CD4-positive, CD25-positive, alpha-beta regulatory T cell (primary cell): Measurements from ENCODE around the gene KCNC4. TPM values are rescaled to one million over a fixed set of nuclear protein-coding genes. Genes with fewer than 3 reads are reported as not detected.

Experiments used
- ATAC-seq, 2 donors: fragments of 150-1000 bp; cut with Tn5 transposase; one replicate each; pipeline ENCODE4 v1.10.0; 2021; ENCODE audit warnings: low read depth in 2 of 2, moderate number of reproducible peaks in 2 of 2, moderate library complexity in 1 of 2
- DNase-seq, 3 donors: peaks; one replicate each; pipeline versions ENCODE4 v3.0.0 to v3.0.0-alpha.2; 2012 to 2022; ENCODE audit warnings: mixed read lengths in 1 of 3
- H3K27ac ChIP-seq: one replicate; pipeline ENCODE4 v1.7.0; 2013; ENCODE audit warnings: mild to moderate bottlenecking, low read length; ENCODE audit not compliant: insufficient read depth, poor library complexity, severe bottlenecking
- H3K27me3 ChIP-seq: one replicate; pipeline ENCODE4 v1.7.0; 2013; ENCODE audit warnings: low read length; ENCODE audit not compliant: control insufficient read depth, insufficient read depth
- H3K36me3 ChIP-seq: one replicate; pipeline ENCODE4 v1.7.0; 2013; ENCODE audit warnings: mild to moderate bottlenecking, low read length, moderate library complexity; ENCODE audit not compliant: control insufficient read depth, insufficient read depth
- H3K4me1 ChIP-seq: 2 replicates; pipeline ENCODE4 v1.7.0; 2013; ENCODE audit warnings: mild to moderate bottlenecking, low read length; ENCODE audit not compliant: insufficient read depth, control insufficient read depth, poor library complexity, severe bottlenecking
- H3K4me3 ChIP-seq: one replicate; pipeline ENCODE4 v1.7.0; 2013; ENCODE audit warnings: low read depth, mild to moderate bottlenecking, low read length, moderate library complexity
- H3K9me3 ChIP-seq, 2 experiments: 1 replicate in 1 of 2; 2 replicates in 1 of 2; pipeline ENCODE4 v1.7.0; 2013; ENCODE audit warnings: low read length in 2 of 2, mild to moderate bottlenecking in 1 of 2, moderate library complexity in 1 of 2; ENCODE audit not compliant: control insufficient read depth in 2 of 2
- H3K27ac Mint-ChIP-seq, 3 donors: one replicate each; pipeline ENCODE4 v1.8.0; 2020 to 2022; ENCODE audit warnings: mild to moderate bottlenecking in 3 of 3, mixed read lengths in 3 of 3, moderate library complexity in 2 of 3
- H3K27me3 Mint-ChIP-seq: one replicate; pipeline ENCODE4 v1.8.0; 2022; ENCODE audit warnings: mild to moderate bottlenecking, mixed read lengths
- H3K36me3 Mint-ChIP-seq: one replicate; pipeline ENCODE4 v1.8.0; 2020; ENCODE audit warnings: mixed read lengths
- H3K4me1 Mint-ChIP-seq, 4 donors: one replicate each; pipeline ENCODE4 v1.8.0; 2020 to 2022; ENCODE audit warnings: mixed read lengths in 4 of 4, mild to moderate bottlenecking in 1 of 4
- H3K4me3 Mint-ChIP-seq, 4 donors: one replicate each; pipeline ENCODE4 v1.8.0; 2020 to 2022; ENCODE audit warnings: mild to moderate bottlenecking in 4 of 4, mixed read lengths in 4 of 4, moderate library complexity in 3 of 4
- H3K9me3 Mint-ChIP-seq, 7 donors: one replicate each; pipeline ENCODE4 v1.8.0; 2020 to 2022; ENCODE audit warnings: mixed read lengths in 7 of 7, mild to moderate bottlenecking in 3 of 7, moderate library complexity in 2 of 7
- polyA plus RNA-seq, 4 donors: library from polyadenylated mRNA; unstranded; fragments of 300-500 nt; fragmentation: Illumina TruSeq; gene quantifications; one replicate each; pipeline ENCODE4 v1.2.3, GENCODE V29; 2021
- total RNA-seq: library from RNA; stranded (reverse); gene quantifications from one replicate; pipeline ENCODE4 v1.2.3, GENCODE V29; 2022

KCNC4 gene
- total and polyA plus RNA-seq, 5 donors from 2014 or later: 0.68 to 16.4 (median 1.3) TPM

- H3K4me1 Mint-ChIP-seq: no peaks in the 10 kb centered on the region
Measured at GRCh38 chr1:110183642-110184167, 26.4 kb upstream of the KCNC4 start.

GRCh38 chr1:110184446-110184845 is 25.7 kb upstream of the KCNC4 start:
- no peak overlapping the region for H3K4me3 Mint-ChIP-seq
- no peak for DNase-seq
- Histone ChIP-seq H3K36me3 (no peaks in the 10 kb centered on the region), H3K4me3 (no peak overlapping the region), H3K27ac (no peak overlapping the region), H3K9me3 (no peaks in the 10 kb centered on the region), H3K27me3 (peaks cover 7% of the 10 kb centered on the region), H3K4me1 (no peaks in the 10 kb centered on the region)
- no peaks in the 10 kb centered on the region for H3K27me3 Mint-ChIP-seq
- no peaks in the 10 kb centered on the region for H3K4me1 Mint-ChIP-seq
- H3K9me3 Mint-ChIP-seq: no peaks in the 10 kb centered on the region
- H3K36me3 Mint-ChIP-seq: no peaks in the 10 kb centered on the region
- H3K27ac Mint-ChIP-seq: no peak overlapping the region
- no peak for ATAC-seq

More at GRCh38 chr1:110183642-110184167, 26.4 kb upstream of the KCNC4 start:
- peaks cover 0 to 3% (median 0%) of the 10 kb centered on the region in 7 donors for H3K9me3 Mint-ChIP-seq
- no peak overlapping the region for H3K4me3 Mint-ChIP-seq
- H3K4me1 ChIP-seq: no peaks in the 10 kb centered on the region
- no peaks in the 10 kb centered on the region for H3K36me3 ChIP-seq
- H3K4me3 ChIP-seq: no peak overlapping the region
- H3K36me3 Mint-ChIP-seq: no peaks in the 10 kb centered on the region
- ATAC-seq (no peak), DNase-seq (no peak)
- no peaks in the 10 kb centered on the region for H3K9me3 ChIP-seq
- H3K27me3 ChIP-seq: peaks cover 7% of the 10 kb centered on the region
- no peaks in the 10 kb centered on the region for H3K27me3 Mint-ChIP-seq
- no peak overlapping the region for H3K27ac ChIP-seq
- H3K27ac Mint-ChIP-seq: no peak overlapping the region

GRCh38 chr1:110185181-110185580 is 24.9 kb upstream of the KCNC4 start:
- H3K4me1 ChIP-seq: no peaks in the 10 kb centered on the region
- Mint-ChIP-seq H3K36me3 (no peaks in the 10 kb centered on the region), H3K9me3 (no peaks in the 10 kb centered on the region), H3K4me3 (no peak overlapping the region), H3K27me3 (no peaks in the 10 kb centered on the region), H3K4me1 (no peaks in the 10 kb centered on the region), H3K27ac (no peak overlapping the region)
- H3K27ac ChIP-seq: no peak overlapping the region
- no peak overlapping the region for H3K4me3 ChIP-seq
- no peaks in the 10 kb centered on the region for H3K36me3 ChIP-seq
- H3K9me3 ChIP-seq: no peaks in the 10 kb centered on the region
- no peak for ATAC-seq
- no peak for DNase-seq
- peaks cover 7% of the 10 kb centered on the region for H3K27me3 ChIP-seq

DNA sequence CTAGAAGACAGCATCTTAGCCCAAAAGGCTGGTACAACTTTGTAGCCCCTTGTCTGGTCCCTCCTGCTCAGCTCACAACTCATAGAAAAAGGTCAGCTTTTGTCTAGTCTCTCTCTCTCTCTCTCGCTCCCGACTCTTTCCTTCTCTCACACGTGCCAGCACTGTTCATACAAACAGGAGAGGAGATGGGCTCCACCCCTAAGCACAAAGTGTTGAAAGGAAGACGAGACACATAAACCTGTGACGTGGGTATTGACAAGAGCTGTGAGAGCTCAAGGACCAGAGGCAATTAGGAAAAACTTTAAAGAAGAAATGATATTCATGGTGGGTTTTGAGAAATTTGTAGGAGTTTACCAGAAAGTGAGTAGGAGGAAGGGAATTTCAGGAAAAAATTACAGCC is 23.6 kb upstream of the KCNC4 start:
- DNase-seq: no peak
- Mint-ChIP-seq H3K27ac (no peak overlapping the region), H3K9me3 (no peaks in the 10 kb centered on the region), H3K4me1 (no peaks in the 10 kb centered on the region), H3K36me3 (no peaks in the 10 kb centered on the region), H3K27me3 (no peaks in the 10 kb centered on the region), H3K4me3 (no peak overlapping the region)
- H3K4me1 ChIP-seq: no peaks in the 10 kb centered on the region
- H3K9me3 ChIP-seq: no peaks in the 10 kb centered on the region
- no peak for ATAC-seq
- peaks cover 7% of the 10 kb centered on the region for H3K27me3 ChIP-seq
- H3K27ac ChIP-seq: no peak overlapping the region
- H3K4me3 ChIP-seq: no peak overlapping the region
- H3K36me3 ChIP-seq: no peaks in the 10 kb centered on the region

DNA sequence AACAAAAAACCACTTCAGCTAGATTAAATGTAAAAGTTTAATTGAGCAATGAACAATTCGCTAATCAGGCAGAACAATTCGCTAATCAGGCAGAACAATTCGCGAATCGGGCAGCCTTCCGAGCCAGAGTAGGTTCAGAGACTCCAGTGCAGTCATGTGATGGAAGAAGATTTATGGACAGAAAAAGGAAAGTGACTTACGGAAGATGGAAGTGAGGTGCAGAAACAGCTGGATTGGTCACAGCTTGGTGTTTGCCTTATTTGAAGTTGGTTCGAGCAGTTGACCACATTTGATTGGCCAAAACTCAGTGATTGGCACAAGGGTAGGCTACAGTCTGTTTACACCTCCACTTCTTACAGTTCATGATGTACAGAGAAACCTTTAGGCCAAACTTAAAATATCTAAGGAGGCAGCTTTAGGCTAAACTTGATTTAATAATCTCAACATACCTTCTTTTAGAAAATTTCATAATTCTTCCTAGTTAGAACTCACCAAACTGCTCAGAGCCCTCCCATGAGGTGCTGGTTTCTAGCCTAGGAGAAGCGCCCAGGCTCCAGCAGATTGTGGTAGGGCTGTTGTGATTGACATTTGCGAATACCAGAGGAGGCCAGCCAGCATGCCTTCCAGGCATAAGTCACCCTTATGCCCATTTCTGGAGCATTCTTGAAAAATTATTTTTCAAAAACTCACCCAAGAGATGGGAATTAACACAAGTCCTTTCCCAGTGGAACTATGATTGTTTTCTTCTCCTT is 22.8 kb upstream of the KCNC4 start:
- Mint-ChIP-seq H3K4me1 (no peaks in the 10 kb centered on the region), H3K36me3 (no peaks in the 10 kb centered on the region), H3K27me3 (no peaks in the 10 kb centered on the region), H3K27ac (peak overlapping the region in 1 of 3 donors; percentile 41), H3K4me3 (no peak overlapping the region), H3K9me3 (no peaks in the 10 kb centered on the region)
- DNase-seq: no peak
- H3K9me3 ChIP-seq: no peaks in the 10 kb centered on the region
- H3K27me3 ChIP-seq: peaks cover 3% of the 10 kb centered on the region
- no peaks in the 10 kb centered on the region for H3K4me1 ChIP-seq
- no peak for ATAC-seq
- no peaks in the 10 kb centered on the region for H3K36me3 ChIP-seq
- H3K4me3 ChIP-seq: no peak overlapping the region
- no peak overlapping the region for H3K27ac ChIP-seq

GRCh38 chr1:110188035-110188618 is 22.0 kb upstream of the KCNC4 start:
- ATAC-seq (no peak), DNase-seq (no peak)
- Histone ChIP-seq H3K27me3 (peaks cover 3% of the 10 kb centered on the region), H3K4me1 (no peaks in the 10 kb centered on the region), H3K9me3 (no peaks in the 10 kb centered on the region), H3K36me3 (no peaks in the 10 kb centered on the region), H3K4me3 (no peak overlapping the region), H3K27ac (no peak overlapping the region)
- no peaks in the 10 kb centered on the region for H3K36me3 Mint-ChIP-seq
- H3K4me3 Mint-ChIP-seq: no peak overlapping the region
- H3K9me3 Mint-ChIP-seq: no peaks in the 10 kb centered on the region
- no peaks in the 10 kb centered on the region for H3K4me1 Mint-ChIP-seq
- H3K27me3 Mint-ChIP-seq: no peaks in the 10 kb centered on the region
- peak overlapping the region in 1 of 3 donors; percentile 41 for H3K27ac Mint-ChIP-seq

- Mint-ChIP-seq H3K27ac (peak overlapping the region in 1 of 3 donors; percentile 7), H3K9me3 (no peaks in the 10 kb centered on the region), H3K36me3 (no peaks in the 10 kb centered on the region), H3K4me3 (no peak overlapping the region), H3K4me1 (no peaks in the 10 kb centered on the region), H3K27me3 (no peaks in the 10 kb centered on the region)
- ATAC-seq (no peak), DNase-seq (no peak)
- Histone ChIP-seq H3K36me3 (no peaks in the 10 kb centered on the region), H3K4me3 (no peak overlapping the region), H3K27me3 (no peaks in the 10 kb centered on the region), H3K9me3 (no peaks in the 10 kb centered on the region), H3K27ac (no peak overlapping the region), H3K4me1 (no peaks in the 10 kb centered on the region)
Measured at GRCh38 chr1:110189181-110189580, 20.9 kb upstream of the KCNC4 start.
